AG09309 (cell line): ENCODE data around the gene CAPZB.
A peak's percentile ranks its signal among the peaks of the same experiment; 100 is the strongest.

ENCODE experiments used
- DNase-seq: peaks from one replicate; pipeline ENCODE4 v3.0.0-alpha.2; 2010; ENCODE audit warnings: low read depth
- H3K4me3 ChIP-seq: 2 replicates; pipeline ENCODE4 v1.5.1; 2011; ENCODE audit warnings: mild to moderate bottlenecking, low read depth, low read length, moderate library complexity; ENCODE audit not compliant: control insufficient read depth
- TF ChIP-seq, protein P1 (sequence below): IDR thresholded peaks from 2 replicates; pipeline ENCODE4 v1.5.1; 2011; ENCODE audit warnings: mild to moderate bottlenecking, low read depth, low read length, inconsistent platforms; ENCODE audit not compliant: insufficient read depth, control insufficient read depth; ENCODE audit errors: missing control alignments

Gene CAPZB

DNA sequence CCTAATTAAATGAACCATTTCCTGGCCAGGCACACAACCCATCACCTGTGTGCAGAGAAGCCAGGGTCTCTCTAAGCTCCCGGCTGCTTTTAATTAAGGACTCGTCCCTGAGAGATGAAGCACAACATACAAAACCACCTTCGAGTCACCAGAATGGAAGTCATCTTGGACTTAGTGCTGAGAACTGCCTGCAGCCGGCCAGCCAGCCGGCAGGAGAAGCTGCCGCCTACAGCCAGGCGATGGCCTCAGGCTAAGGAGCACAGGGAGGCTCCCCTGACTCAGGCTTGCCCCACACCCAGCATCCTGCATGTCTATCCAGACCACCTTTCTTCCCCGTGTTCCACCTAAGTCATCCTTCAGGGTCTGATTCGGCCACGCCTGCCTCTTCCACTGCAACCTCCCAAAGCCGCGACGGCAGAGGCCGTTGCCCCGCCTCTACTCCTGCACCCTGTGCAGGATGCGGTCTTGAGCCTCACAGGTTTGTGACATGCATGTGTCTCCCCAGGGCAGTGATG, 89.6 kb downstream of the CAPZB start:
- no peak overlapping the region for H3K4me3 ChIP-seq
- TF ChIP-seq, protein P1, sequence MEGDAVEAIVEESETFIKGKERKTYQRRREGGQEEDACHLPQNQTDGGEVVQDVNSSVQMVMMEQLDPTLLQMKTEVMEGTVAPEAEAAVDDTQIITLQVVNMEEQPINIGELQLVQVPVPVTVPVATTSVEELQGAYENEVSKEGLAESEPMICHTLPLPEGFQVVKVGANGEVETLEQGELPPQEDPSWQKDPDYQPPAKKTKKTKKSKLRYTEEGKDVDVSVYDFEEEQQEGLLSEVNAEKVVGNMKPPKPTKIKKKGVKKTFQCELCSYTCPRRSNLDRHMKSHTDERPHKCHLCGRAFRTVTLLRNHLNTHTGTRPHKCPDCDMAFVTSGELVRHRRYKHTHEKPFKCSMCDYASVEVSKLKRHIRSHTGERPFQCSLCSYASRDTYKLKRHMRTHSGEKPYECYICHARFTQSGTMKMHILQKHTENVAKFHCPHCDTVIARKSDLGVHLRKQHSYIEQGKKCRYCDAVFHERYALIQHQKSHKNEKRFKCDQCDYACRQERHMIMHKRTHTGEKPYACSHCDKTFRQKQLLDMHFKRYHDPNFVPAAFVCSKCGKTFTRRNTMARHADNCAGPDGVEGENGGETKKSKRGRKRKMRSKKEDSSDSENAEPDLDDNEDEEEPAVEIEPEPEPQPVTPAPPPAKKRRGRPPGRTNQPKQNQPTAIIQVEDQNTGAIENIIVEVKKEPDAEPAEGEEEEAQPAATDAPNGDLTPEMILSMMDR = peak; percentile 26
- peak; percentile 52 for DNase-seq

GRCh38 chr1:19393046-19393445, 92.3 kb downstream of the CAPZB start:
- no peak overlapping the region for H3K4me3 ChIP-seq
- TF ChIP-seq, protein P1 = no peak

DNA sequence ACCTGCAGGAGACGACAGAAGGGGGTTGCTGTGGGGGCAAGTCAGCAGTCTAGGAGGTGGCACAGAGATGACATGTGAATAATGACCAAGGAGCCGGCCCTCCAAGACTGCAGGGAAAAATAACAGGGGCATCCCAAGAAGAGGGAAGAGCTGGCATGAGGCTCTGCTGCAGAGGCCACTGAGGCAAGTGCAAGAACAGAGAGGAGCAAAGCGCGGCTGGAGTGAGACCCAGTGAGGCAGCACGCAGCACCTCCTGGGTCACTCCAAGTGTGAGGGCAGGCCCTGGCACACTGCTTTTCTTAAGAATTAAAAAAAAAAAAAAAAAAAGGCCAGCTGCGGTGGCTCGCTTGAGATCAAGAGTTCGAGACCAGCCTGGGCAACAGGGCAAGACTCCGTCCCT, 93.1 kb downstream of the CAPZB start:
- no peak for DNase-seq
- TF ChIP-seq, protein P1 = no peak
- no peak overlapping the region for H3K4me3 ChIP-seq

More at GRCh38 chr1:19393046-19393445, 92.3 kb downstream of the CAPZB start:
- DNase-seq = no peak

GRCh38 chr1:19391596-19391981, 93.8 kb downstream of the CAPZB start:
- TF ChIP-seq, protein P1 = no peak
- no peak overlapping the region; the same call in 1 of the 2 replicates for H3K4me3 ChIP-seq
- DNase-seq = no peak

- H3K4me3 ChIP-seq = peak overlapping the region; percentile 17
- DNase-seq = peak; percentile 78
Measured at GRCh38 chr1:19390901-19391595, 94.3 kb downstream of the CAPZB start.

DNA sequence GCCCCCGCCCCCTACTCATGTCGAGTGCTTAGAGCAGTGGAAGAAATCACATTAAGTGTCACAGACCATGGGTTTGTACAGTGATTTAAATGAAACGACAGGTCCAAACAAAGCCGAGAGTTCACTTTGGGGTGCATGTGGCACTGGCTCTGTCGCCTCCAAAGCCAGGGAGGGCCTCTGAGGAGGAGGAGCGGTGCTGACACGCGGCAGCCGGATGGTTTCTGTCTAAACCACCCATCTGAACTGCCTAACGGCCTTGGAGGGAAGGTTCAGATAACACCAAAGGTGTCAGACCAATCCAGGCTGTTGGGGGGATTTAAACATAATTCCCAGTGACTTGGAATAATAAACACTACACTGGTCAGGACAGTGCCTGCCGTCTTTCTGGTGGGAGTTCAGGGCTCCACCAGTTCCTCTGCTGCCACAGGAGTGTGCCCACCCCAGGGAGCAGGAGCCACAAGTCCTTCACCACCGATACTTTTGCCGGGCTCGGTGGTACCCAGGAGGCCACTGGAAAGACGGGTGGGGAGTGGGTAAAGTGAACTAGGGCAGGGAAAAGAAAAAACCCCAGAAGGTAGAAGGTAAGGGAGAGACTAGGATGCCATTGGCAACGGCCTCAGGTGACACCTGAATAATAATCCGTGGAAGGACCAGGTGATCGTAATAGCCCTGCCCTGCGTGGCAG, 95.0 kb downstream of the CAPZB start:
- DNase-seq = no peak
- TF ChIP-seq, protein P1 = no peak
- H3K4me3 ChIP-seq = peak overlapping the region; percentile 17

More at GRCh38 chr1:19390901-19391595, 94.3 kb downstream of the CAPZB start:
- TF ChIP-seq, protein P1 = peak; percentile 85
